ENCODE measurements around the gene PHACTR1. TPM values are rescaled to one million over a fixed set of nuclear protein-coding genes. Genes with fewer than 3 reads are reported as not detected.

The PHACTR1 gene
- total RNA-seq, 6 experiments from 2014 or later = 0.20 to 3.5 (median 0.93) TPM

- TF ChIP-seq POLR2A (IDR thresholded peaks at IDR 0.05) = no peak
- TF ChIP-seq, protein P1, sequence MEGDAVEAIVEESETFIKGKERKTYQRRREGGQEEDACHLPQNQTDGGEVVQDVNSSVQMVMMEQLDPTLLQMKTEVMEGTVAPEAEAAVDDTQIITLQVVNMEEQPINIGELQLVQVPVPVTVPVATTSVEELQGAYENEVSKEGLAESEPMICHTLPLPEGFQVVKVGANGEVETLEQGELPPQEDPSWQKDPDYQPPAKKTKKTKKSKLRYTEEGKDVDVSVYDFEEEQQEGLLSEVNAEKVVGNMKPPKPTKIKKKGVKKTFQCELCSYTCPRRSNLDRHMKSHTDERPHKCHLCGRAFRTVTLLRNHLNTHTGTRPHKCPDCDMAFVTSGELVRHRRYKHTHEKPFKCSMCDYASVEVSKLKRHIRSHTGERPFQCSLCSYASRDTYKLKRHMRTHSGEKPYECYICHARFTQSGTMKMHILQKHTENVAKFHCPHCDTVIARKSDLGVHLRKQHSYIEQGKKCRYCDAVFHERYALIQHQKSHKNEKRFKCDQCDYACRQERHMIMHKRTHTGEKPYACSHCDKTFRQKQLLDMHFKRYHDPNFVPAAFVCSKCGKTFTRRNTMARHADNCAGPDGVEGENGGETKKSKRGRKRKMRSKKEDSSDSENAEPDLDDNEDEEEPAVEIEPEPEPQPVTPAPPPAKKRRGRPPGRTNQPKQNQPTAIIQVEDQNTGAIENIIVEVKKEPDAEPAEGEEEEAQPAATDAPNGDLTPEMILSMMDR (IDR thresholded peaks at IDR 0.05) = no peak
- no peak for DNase-seq
- no peaks in the 10 kb centered on the region for H3K4me1 ChIP-seq
- no peaks in the 10 kb centered on the region for H3K27me3 ChIP-seq
- intact Hi-C loops (cut with DNase I) = no loop called here
- ATAC-seq = no peak
- H3K4me3 ChIP-seq = no peak overlapping the region
- no peak overlapping the region for H3K27ac ChIP-seq
- 47% methylated on average over 3 of the region's 3 CpGs for WGBS (ENCODE audit: insufficient coverage, low coverage, low lambda C conversion rate, missing lambda C conversion rate)
- no peaks in the 10 kb centered on the region for H3K9me3 ChIP-seq
- no peaks in the 10 kb centered on the region for H3K36me3 ChIP-seq
These were observed 358.0 kb downstream of the PHACTR1 start for GRCh38 chr6:13074415-13075140.

DNA sequence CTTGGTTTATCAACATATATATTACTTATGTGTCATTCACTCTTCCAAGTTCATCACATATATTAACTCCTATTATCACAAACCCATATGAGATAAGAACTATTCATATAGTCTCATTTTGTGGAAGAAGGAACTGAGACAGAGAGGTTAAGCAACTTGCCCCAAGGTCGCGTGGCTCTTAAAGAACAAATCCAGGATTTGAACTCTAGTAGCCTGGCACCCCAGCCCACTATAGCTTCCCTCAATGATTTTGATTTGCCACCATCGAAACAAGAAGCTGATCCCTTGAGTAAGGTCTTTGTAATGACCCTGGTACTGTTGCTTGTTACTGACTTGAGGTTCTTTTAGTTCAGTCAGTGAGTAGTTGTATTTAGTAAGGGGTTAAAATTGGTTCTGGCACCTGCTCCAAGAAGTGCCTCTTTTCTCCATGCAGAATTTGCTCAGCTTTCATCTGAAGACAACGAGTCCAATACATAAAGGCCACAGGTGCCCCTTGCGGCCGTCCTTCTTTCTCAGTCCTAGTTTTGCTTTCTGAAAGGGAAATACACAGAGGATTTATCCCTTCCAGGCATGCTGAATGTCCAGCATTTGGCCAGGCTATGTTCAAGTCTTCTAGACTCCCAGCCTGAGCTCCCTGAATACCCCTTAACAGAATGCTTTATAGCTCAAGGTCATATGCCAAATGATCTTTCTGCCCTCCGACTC, 358.7 kb downstream of the PHACTR1 start:
- Histone ChIP-seq H3K4me1 (no peaks in the 10 kb centered on the region), H3K27me3 (no peaks in the 10 kb centered on the region), H3K36me3 (no peaks in the 10 kb centered on the region), H3K4me3 (no peak overlapping the region), H3K27ac (no peak overlapping the region), H3K9me3 (no peaks in the 10 kb centered on the region)
- DNase-seq (no peak), ATAC-seq (peak in 3 of 4 donors; percentile 29 to 61 (median 43))
- WGBS (ENCODE audit: insufficient coverage, low coverage, low lambda C conversion rate, missing lambda C conversion rate) = 67% methylated on average over 7 of the region's 7 CpGs
- TF ChIP-seq, protein P1 (IDR thresholded peaks at IDR 0.05) = no peak
- TF ChIP-seq POLR2A (IDR thresholded peaks at IDR 0.05) = no peak
- intact Hi-C loops (cut with DNase I) = no loop called here

- Histone ChIP-seq H3K9me3 (no peaks in the 10 kb centered on the region), H3K4me3 (no peak overlapping the region), H3K27me3 (no peaks in the 10 kb centered on the region), H3K36me3 (no peaks in the 10 kb centered on the region), H3K27ac (no peak overlapping the region), H3K4me1 (no peaks in the 10 kb centered on the region)
- TF ChIP-seq, protein P1 (IDR thresholded peaks at IDR 0.05) = no peak
- TF ChIP-seq POLR2A (IDR thresholded peaks at IDR 0.05) = no peak
- intact Hi-C loops (cut with DNase I) = no loop called here
- DNase-seq (no peak), ATAC-seq (no peak)
- 34% methylated on average over 3 of the region's 3 CpGs for WGBS (ENCODE audit: insufficient coverage, low coverage, low lambda C conversion rate, missing lambda C conversion rate)
These were observed 360.0 kb downstream of the PHACTR1 start for GRCh38 chr6:13076575-13076974.

DNA sequence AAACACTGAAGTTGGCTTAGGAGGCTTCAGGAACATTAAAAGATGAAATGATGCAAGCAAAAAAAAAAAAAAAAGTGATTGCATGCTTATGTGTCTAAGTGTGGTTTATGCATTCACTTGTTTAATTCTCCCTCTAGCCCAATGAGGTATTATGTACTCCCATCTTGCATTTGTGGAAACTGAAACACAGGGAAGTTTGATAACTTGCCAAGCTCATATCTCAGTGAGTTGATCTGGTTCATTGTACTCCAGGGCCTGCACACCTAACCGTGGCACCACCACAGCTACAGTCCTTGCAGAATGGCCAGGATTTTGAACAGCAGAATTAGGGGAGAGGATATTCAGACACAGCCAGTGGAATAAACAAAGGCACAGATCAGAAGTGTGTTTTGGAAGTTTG, 360.6 kb downstream of the PHACTR1 start:
- intact Hi-C loops (cut with DNase I) = no loop called here
- no peaks in the 10 kb centered on the region for H3K4me1 ChIP-seq

More for the DNA sequence above, 360.6 kb downstream of the PHACTR1 start:
- Histone ChIP-seq H3K27ac (no peak overlapping the region), H3K36me3 (no peaks in the 10 kb centered on the region), H3K4me3 (no peak overlapping the region), H3K9me3 (no peaks in the 10 kb centered on the region), H3K27me3 (no peaks in the 10 kb centered on the region)
- ATAC-seq = no peak
- WGBS (ENCODE audit: insufficient coverage, low coverage, low lambda C conversion rate, missing lambda C conversion rate) = 50% methylated on average over 1 of the region's 1 CpG
- no peak for DNase-seq
- TF ChIP-seq POLR2A (IDR thresholded peaks at IDR 0.05) = no peak
- TF ChIP-seq, protein P1 (IDR thresholded peaks at IDR 0.05) = no peak
